ENCODE results near the gene SLC5A11.

DNA sequence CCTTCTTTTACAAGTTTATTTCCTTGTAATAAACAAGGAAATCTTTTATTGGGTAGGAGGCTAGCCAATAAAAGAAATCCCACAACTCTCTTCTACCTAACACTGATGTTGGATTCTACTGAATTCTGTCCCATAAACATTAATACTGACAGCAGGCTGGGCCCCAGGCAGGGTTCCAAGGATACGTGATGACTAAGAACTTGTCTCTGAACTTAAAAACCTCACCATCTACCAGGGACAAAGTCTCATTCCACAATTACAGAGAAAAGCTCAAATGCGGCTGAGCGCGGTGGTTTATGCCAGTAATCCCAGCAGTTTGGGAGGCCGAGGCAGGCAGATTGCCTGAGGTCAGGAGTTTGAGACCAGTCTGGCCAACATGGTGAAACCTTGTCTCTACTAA is 104.5 kb downstream of the SLC5A11 start:
- TF ChIP-seq FOSL2 (IDR thresholded peaks at IDR 0.05) (no peak), FOSL2 (CRISPR knock-in tag; IDR thresholded peaks at IDR 0.05) (no peak), POLR2A (IDR thresholded peaks at IDR 0.05; ENCODE audit: low read length) (no peak), JUNB (IDR thresholded peaks at IDR 0.05) (no peak), RFX5 (IDR thresholded peaks at IDR 0.05) (no peak), FOXS1 (CRISPR knock-in tag; IDR thresholded peaks at IDR 0.05) (no peak), RAD21 (conservative IDR thresholded peaks at IDR 0.05 in 1 of 2, IDR thresholded peaks at IDR 0.05 in 1 of 2) (no peak), BHLHE40 (IDR thresholded peaks at IDR 0.05; ENCODE audit: low read depth, low read length) (no peak)
- TF ChIP-seq, protein P1, sequence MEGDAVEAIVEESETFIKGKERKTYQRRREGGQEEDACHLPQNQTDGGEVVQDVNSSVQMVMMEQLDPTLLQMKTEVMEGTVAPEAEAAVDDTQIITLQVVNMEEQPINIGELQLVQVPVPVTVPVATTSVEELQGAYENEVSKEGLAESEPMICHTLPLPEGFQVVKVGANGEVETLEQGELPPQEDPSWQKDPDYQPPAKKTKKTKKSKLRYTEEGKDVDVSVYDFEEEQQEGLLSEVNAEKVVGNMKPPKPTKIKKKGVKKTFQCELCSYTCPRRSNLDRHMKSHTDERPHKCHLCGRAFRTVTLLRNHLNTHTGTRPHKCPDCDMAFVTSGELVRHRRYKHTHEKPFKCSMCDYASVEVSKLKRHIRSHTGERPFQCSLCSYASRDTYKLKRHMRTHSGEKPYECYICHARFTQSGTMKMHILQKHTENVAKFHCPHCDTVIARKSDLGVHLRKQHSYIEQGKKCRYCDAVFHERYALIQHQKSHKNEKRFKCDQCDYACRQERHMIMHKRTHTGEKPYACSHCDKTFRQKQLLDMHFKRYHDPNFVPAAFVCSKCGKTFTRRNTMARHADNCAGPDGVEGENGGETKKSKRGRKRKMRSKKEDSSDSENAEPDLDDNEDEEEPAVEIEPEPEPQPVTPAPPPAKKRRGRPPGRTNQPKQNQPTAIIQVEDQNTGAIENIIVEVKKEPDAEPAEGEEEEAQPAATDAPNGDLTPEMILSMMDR (IDR thresholded peaks at IDR 0.05), result no peak
- TF ChIP-seq, protein P2, sequence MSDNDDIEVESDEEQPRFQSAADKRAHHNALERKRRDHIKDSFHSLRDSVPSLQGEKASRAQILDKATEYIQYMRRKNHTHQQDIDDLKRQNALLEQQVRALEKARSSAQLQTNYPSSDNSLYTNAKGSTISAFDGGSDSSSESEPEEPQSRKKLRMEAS (IDR thresholded peaks at IDR 0.05), result no peak
- TF ChIP-seq, protein P3, sequence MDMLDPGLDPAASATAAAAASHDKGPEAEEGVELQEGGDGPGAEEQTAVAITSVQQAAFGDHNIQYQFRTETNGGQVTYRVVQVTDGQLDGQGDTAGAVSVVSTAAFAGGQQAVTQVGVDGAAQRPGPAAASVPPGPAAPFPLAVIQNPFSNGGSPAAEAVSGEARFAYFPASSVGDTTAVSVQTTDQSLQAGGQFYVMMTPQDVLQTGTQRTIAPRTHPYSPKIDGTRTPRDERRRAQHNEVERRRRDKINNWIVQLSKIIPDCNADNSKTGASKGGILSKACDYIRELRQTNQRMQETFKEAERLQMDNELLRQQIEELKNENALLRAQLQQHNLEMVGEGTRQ (IDR thresholded peaks at IDR 0.05), result no peak
- TF ChIP-seq, protein P4, sequence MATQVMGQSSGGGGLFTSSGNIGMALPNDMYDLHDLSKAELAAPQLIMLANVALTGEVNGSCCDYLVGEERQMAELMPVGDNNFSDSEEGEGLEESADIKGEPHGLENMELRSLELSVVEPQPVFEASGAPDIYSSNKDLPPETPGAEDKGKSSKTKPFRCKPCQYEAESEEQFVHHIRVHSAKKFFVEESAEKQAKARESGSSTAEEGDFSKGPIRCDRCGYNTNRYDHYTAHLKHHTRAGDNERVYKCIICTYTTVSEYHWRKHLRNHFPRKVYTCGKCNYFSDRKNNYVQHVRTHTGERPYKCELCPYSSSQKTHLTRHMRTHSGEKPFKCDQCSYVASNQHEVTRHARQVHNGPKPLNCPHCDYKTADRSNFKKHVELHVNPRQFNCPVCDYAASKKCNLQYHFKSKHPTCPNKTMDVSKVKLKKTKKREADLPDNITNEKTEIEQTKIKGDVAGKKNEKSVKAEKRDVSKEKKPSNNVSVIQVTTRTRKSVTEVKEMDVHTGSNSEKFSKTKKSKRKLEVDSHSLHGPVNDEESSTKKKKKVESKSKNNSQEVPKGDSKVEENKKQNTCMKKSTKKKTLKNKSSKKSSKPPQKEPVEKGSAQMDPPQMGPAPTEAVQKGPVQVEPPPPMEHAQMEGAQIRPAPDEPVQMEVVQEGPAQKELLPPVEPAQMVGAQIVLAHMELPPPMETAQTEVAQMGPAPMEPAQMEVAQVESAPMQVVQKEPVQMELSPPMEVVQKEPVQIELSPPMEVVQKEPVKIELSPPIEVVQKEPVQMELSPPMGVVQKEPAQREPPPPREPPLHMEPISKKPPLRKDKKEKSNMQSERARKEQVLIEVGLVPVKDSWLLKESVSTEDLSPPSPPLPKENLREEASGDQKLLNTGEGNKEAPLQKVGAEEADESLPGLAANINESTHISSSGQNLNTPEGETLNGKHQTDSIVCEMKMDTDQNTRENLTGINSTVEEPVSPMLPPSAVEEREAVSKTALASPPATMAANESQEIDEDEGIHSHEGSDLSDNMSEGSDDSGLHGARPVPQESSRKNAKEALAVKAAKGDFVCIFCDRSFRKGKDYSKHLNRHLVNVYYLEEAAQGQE (IDR thresholded peaks at IDR 0.05), result no peak

All from A549 (cell line).